GM11168 (cell line): ENCODE data around the gene ABHD12.
"Not testable (repeated sequence)": the region's sequence is repeated elsewhere in the genome, so short reads cannot be mapped to it uniquely, and the experiment has no call there.

Experiments
- in situ Hi-C: fragments of 300-500 bp; cut with MboI; formaldehyde crosslinking; loops from one replicate; pipeline ENCODE4 v1.12.0; 2022; ENCODE audit warnings: low sequenced_read_pairs; ENCODE audit not compliant: unreplicated experiment

The ABHD12 gene

GRCh38 chr20:25355866-25356265, 34.8 kb downstream of the ABHD12 start:
- in situ Hi-C loops = no loop called here

GRCh38 chr20:25355011-25355595, 35.5 kb downstream of the ABHD12 start:
- in situ Hi-C loops = no loop called here

GRCh38 chr20:25353747-25354705, 36.6 kb downstream of the ABHD12 start:
- in situ Hi-C loops = no loop called here

DNA sequence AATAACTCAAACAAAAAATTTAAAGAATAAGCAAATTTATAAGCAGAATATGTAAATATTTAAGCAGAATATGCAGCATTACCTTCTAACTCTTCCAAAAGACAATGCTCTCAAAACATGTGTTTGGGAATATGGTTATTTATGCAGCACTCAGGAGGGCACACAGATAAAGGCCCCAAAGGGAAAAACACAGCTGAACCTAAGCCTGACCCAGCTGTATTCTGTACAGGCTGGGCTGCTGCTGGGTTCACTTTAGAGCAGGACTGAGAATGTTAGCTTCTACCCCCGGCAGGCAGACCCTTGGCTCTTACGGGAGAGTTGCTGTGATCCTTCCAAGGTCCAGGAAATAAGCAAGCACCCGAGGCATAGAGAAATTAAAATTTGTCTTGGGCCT, 37.3 kb downstream of the ABHD12 start:
- in situ Hi-C loops = no loop called here

DNA sequence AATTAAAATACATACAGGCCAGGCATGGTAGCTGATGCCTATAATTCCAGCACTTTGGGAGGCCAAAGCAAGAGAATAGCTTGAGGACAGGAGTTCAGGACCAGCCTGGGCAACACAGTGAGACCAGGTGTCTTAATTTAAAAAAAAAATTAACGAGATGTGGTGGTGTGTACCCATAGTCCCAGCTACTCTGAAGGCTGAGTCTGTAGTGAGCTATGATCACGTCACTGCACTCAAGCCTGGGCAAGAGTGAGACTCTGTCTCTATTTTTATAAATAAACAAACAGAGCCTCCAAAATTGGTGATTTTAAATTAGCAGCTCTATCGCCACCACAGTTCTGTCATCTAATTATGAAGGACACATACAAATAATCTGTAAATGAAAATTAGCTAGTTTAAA, 37.9 kb downstream of the ABHD12 start:
- in situ Hi-C loops = no loop called here

GRCh38 chr20:25351024-25351360, 39.6 kb downstream of the ABHD12 start:
- in situ Hi-C loops = no loop called here

- in situ Hi-C loops = no loop called here
Observed at GRCh38 chr20:25346349-25346748, 44.3 kb downstream of the ABHD12 start.

- in situ Hi-C loops = no loop called here
Observed at GRCh38 chr20:25345721-25346120, 44.9 kb downstream of the ABHD12 start.

- in situ Hi-C loops = no loop called here
Observed at GRCh38 chr20:25344634-25345033, 46.0 kb downstream of the ABHD12 start.

GRCh38 chr20:25341716-25342680, 48.6 kb downstream of the ABHD12 start:
- in situ Hi-C loops = no loop called here

DNA sequence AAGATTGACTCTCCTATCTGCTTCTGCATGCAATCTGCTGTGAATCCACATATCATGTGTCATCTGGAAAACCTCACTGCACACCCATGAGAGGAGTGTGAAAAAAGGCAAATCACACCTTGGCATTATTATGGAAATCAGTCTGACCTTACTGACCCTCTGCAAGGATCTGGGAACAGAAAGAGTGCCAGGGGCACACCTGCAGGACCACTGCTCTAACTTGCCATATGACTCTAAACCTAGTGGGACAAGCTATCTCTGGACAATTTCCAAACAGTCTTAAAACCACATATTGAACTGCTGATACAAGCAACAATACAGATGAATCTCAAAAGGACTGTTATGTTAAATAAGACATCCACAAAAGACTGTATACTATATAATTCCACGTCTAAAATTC, 50.3 kb downstream of the ABHD12 start:
- in situ Hi-C loops = no loop called here

GRCh38 chr20:25339608-25340007, 51.0 kb downstream of the ABHD12 start:
- in situ Hi-C loops = no loop called here

DNA sequence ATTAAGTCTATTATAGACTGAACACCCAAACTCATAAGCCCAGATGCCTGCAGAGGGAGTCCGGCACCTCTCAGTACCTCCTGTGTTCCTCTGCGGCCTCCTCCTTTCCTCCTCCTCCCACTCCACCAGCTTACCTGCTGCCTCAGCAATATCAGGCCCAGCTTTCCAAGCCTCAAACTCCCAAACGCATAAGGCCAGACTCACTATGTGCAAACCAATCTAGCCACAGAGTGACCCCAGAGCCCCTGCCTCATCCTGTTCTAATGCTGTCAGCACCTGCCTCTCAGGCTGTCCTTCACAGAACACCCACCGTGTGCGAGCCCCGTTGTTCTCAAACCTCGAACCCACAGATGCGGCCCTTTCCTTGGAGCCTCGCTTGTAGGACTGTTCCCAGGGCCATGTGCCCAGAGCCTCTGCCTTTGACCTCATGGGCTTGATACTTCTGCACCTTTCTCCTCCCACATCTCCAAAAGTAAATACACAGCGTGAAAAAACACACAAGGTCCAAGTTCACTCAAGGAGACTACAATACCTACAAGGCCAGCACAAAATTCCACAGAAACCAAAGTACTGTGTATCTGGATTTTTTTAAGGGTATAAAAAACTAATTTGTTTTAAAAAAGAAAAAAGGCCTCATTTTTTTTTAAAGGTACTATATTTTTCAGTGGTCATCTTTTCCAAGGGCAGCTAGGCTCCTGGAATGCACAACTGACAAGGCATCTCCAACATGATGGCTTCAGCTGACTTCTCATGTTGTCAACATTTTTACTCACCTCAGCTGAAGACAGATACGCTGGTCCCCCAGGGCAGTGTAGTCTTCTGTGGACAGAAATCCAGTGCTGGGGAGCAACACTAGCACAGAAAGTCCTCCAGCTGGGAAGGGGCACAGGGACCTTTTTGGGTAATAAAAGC, 52.3 kb downstream of the ABHD12 start:
- in situ Hi-C loops = no loop called here

DNA sequence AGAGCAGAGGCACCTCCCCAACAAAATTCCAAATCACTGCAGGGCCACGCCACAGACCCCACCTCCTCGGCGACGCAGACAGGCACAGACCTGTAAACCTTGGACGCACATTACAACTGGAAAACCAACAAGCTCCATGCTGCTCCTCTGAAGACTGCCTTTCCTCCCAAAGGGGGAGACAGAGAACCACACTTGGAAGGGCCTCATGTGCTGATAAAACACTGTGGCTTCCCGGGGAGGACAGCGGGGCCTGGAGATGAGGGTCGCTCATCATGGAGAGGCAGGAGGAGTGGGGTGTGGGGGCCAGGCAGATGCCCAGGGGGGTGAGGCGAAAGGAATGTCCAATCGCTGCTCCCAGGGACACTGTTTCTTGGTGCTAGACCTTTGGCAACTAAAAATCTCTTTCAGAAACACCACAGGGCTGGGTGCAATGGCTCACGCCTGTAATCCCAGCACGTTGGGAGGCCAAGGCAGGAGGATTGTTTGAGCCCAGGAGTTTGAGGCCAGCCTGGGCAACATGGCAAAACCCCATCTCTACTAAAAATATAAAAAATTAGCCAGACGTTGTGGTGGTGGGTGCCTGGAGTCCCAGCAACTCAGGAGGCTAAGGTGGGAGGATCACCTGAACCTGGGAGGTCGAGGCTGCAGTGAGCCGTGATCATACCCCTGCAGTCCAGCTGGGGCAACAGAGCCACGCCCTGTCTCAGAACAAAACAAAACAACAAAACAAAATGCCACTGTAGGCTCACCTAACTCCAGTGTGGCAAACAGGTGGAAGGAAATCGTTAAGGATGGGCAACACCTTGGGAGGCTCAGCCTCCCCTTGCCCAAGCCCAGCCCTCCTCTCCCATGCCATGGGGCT, 53.8 kb downstream of the ABHD12 start:
- in situ Hi-C loops = no loop called here

- in situ Hi-C loops = not testable (repeated sequence)
Observed at GRCh38 chr20:25334972-25335371, 55.7 kb downstream of the ABHD12 start.

- in situ Hi-C loops = no loop called here
Observed at GRCh38 chr20:25328954-25329498, 61.6 kb downstream of the ABHD12 start.

GRCh38 chr20:25327521-25328235, 63.0 kb downstream of the ABHD12 start:
- in situ Hi-C loops = no loop called here

DNA sequence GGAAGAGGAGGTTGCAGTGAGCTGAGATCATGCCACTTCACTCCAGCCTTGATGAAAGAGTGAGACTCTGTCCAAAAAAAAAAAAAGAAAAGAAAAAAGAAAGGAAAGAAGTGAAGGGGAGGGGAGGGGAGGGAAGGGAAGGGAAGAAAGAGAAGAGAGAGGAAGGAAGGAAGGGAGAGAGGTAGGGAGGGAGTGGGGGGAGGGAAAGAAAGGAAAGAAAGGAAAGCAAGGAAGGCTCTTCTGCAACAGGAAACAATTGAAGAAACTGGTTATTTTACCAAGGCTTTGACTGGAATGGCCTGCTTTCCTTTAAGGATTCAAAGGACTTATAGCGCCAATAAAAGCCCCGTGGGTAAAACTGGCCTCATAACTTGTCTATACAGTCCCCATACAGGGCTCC, 64.6 kb downstream of the ABHD12 start:
- in situ Hi-C loops = no loop called here
